HuH-7 (cell line): Measurements from ENCODE around the gene NOX3.
"Not testable (repeated sequence)": the region's sequence is repeated elsewhere in the genome, so short reads cannot be mapped to it uniquely, and the experiment has no call there.

Experiments used
- DNase-seq: peaks from one replicate; pipeline ENCODE4 v3.0.0; 2011; ENCODE audit warnings: low spot score

NOX3 gene

GRCh38 chr6:155371230-155371629 lies 84.4 kb downstream of the NOX3 start:
- DNase-seq: no peak

GRCh38 chr6:155366325-155366724 lies 89.3 kb downstream of the NOX3 start:
- no peak for DNase-seq

- no peak for DNase-seq
Measured at GRCh38 chr6:155364844-155365437, 90.7 kb downstream of the NOX3 start.

GRCh38 chr6:155364021-155364420 lies 91.6 kb downstream of the NOX3 start:
- not testable (repeated sequence) for DNase-seq

- not testable (repeated sequence) for DNase-seq
Measured at GRCh38 chr6:155362968-155363632, 92.5 kb downstream of the NOX3 start.

GRCh38 chr6:155354167-155354566 lies 101.5 kb downstream of the NOX3 start:
- DNase-seq: no peak

- no peak for DNase-seq
Measured at GRCh38 chr6:155352811-155353210, 102.8 kb downstream of the NOX3 start.

- DNase-seq: no peak
Measured at GRCh38 chr6:155352130-155352420, 103.6 kb downstream of the NOX3 start.

GRCh38 chr6:155351273-155352129 lies 104.1 kb downstream of the NOX3 start:
- no peak for DNase-seq

GRCh38 chr6:155349956-155350355 lies 105.7 kb downstream of the NOX3 start:
- DNase-seq: no peak

GRCh38 chr6:155349129-155349528 lies 106.5 kb downstream of the NOX3 start:
- DNase-seq: no peak

GRCh38 chr6:155347800-155348199 lies 107.8 kb downstream of the NOX3 start:
- DNase-seq: no peak

- DNase-seq: no peak
Measured at GRCh38 chr6:155346957-155347356, 108.7 kb downstream of the NOX3 start.
